ENCODE measurements around the gene SLC39A11.

SLC39A11 gene

GRCh38 chr17:72631949-72632684 lies 460.4 kb downstream of the SLC39A11 start:
- DNase-seq: peak; percentile 29

GRCh38 chr17:72631568-72631948 lies 460.9 kb downstream of the SLC39A11 start:
- DNase-seq: peak; percentile 38

GRCh38 chr17:72624652-72625051 lies 467.8 kb downstream of the SLC39A11 start:
- DNase-seq: no peak

- DNase-seq: no peak
Measured at GRCh38 chr17:72624226-72624625, 468.3 kb downstream of the SLC39A11 start.

GRCh38 chr17:72622661-72623433 lies 469.6 kb downstream of the SLC39A11 start:
- DNase-seq: no peak

- DNase-seq: no peak
Measured at GRCh38 chr17:72619976-72620650, 472.4 kb downstream of the SLC39A11 start.

- peak; percentile 36 for DNase-seq
Measured at GRCh38 chr17:72618001-72618509, 474.4 kb downstream of the SLC39A11 start.

GRCh38 chr17:72617557-72617956 lies 474.9 kb downstream of the SLC39A11 start:
- DNase-seq: no peak

GRCh38 chr17:72616447-72616846 lies 476.0 kb downstream of the SLC39A11 start:
- DNase-seq: no peak

- DNase-seq: no peak
Measured at GRCh38 chr17:72615627-72615991, 476.9 kb downstream of the SLC39A11 start.

- no peak for DNase-seq
Measured at GRCh38 chr17:72614871-72615626, 477.4 kb downstream of the SLC39A11 start.

- no peak for DNase-seq
Measured at GRCh38 chr17:72614476-72614870, 478.0 kb downstream of the SLC39A11 start.

- no peak for DNase-seq
Measured at GRCh38 chr17:72613806-72614292, 478.6 kb downstream of the SLC39A11 start.

- no peak for DNase-seq
Measured at GRCh38 chr17:72613396-72613795, 479.1 kb downstream of the SLC39A11 start.

- DNase-seq: no peak
Measured at GRCh38 chr17:72611172-72611571, 481.3 kb downstream of the SLC39A11 start.

GRCh38 chr17:72609501-72609900 lies 483.0 kb downstream of the SLC39A11 start:
- no peak for DNase-seq

GRCh38 chr17:72608436-72608835 lies 484.1 kb downstream of the SLC39A11 start:
- no peak for DNase-seq

- DNase-seq: no peak
Measured at GRCh38 chr17:72606656-72607055, 485.8 kb downstream of the SLC39A11 start.

- DNase-seq: no peak
Measured at GRCh38 chr17:72605543-72605942, 486.9 kb downstream of the SLC39A11 start.

- no peak for DNase-seq
Measured at GRCh38 chr17:72604518-72604917, 488.0 kb downstream of the SLC39A11 start.

- no peak for DNase-seq
Measured at GRCh38 chr17:72603420-72604242, 488.9 kb downstream of the SLC39A11 start.

Measured in NCI-H748 treated with DMSO at 0.1 percent for 48 hours (cell line).